MM.1S (cell line): ENCODE measurements around the gene FBXL17.

Source experiments
- DNase-seq: peaks from one replicate; pipeline ENCODE4 v3.0.0-alpha.2; 2015
- H2AFZ ChIP-seq: fragments of 300-600 bp; sonication (generic); 2 replicates; pipeline ENCODE4 v1.6.0; 2016; ENCODE audit warnings: antibody characterized with exemption, low read length
- H3F3A ChIP-seq: fragments of 300-600 bp; sonication (generic); 2 replicates; pipeline ENCODE4 v1.6.1; 2016; ENCODE audit warnings: mild to moderate bottlenecking, antibody characterized with exemption, low read length, moderate library complexity, mixed read lengths; ENCODE audit not compliant: insufficient read depth
- H3K27ac ChIP-seq: fragments of 300-600 bp; sonication (generic); 2 replicates; pipeline ENCODE4 v1.5.1; 2016; ENCODE audit warnings: mild to moderate bottlenecking, low read length
- H3K27me3 ChIP-seq: fragments of 300-600 bp; sonication (generic); replicated peaks from 2 replicates; pipeline ENCODE4 v1.6.0; 2016; ENCODE audit warnings: low read length; ENCODE audit not compliant: insufficient read depth
- H3K36me3 ChIP-seq: fragments of 300-600 bp; sonication (generic); replicated peaks from 2 replicates; pipeline ENCODE4 v1.6.1; 2016; ENCODE audit warnings: mild to moderate bottlenecking, low read length, mixed read lengths; ENCODE audit not compliant: insufficient read depth
- H3K4me1 ChIP-seq: fragments of 300-600 bp; sonication (generic); 2 replicates; pipeline ENCODE4 v1.6.1; 2016; ENCODE audit warnings: low read length, mixed read lengths
- H3K4me2 ChIP-seq: fragments of 300-600 bp; sonication (generic); 2 replicates; pipeline ENCODE4 v1.6.0; 2016; ENCODE audit warnings: low read depth, low read length
- H3K4me3 ChIP-seq: fragments of 300-600 bp; sonication (generic); 2 replicates; pipeline ENCODE4 v1.5.1; 2016; ENCODE audit warnings: low read length, mixed read lengths
- H3K79me2 ChIP-seq: fragments of 300-600 bp; sonication (generic); 2 replicates; pipeline ENCODE4 v1.6.1; 2016; ENCODE audit warnings: mixed run types, low read length, mixed read lengths
- H3K9ac ChIP-seq: fragments of 300-600 bp; sonication (generic); 2 replicates; pipeline ENCODE4 v1.6.1; 2016; ENCODE audit warnings: low read length, mixed read lengths
- H3K9me2 ChIP-seq: fragments of 300-600 bp; sonication (generic); replicated peaks from 2 replicates; pipeline ENCODE4 v1.6.1; 2016; ENCODE audit warnings: mild to moderate bottlenecking, low read length, mixed read lengths; ENCODE audit not compliant: insufficient read depth
- H3K9me3 ChIP-seq: fragments of 300-600 bp; sonication (generic); replicated peaks from 2 replicates; pipeline ENCODE4 v1.6.1; 2016; ENCODE audit warnings: mild to moderate bottlenecking, low read length, mixed read lengths; ENCODE audit not compliant: insufficient read depth
- H4K20me1 ChIP-seq: fragments of 300-600 bp; sonication (generic); 2 replicates; pipeline ENCODE4 v1.6.1; 2016; ENCODE audit warnings: mild to moderate bottlenecking, low read length, moderate library complexity, mixed read lengths; ENCODE audit not compliant: insufficient read depth
- CTCF ChIP-seq: fragments of 300-600 bp; sonication (generic); IDR thresholded peaks from 2 replicates; pipeline ENCODE4 v1.5.1; 2016; ENCODE audit warnings: antibody characterized with exemption, low read length, mixed read lengths
- EZH2 ChIP-seq: fragments of 300-600 bp; sonication (generic); optimal IDR thresholded peaks from 2 replicates; pipeline ENCODE3; 2017; ENCODE audit warnings: low read depth, mild to moderate bottlenecking, antibody characterized with exemption, low read length, mixed read lengths
- EZH2phosphoT487 ChIP-seq: fragments of 300-600 bp; sonication (generic); IDR thresholded peaks from 2 replicates; pipeline ENCODE4 v1.6.1; 2018; ENCODE audit warnings: antibody characterized with exemption, low read length

Gene FBXL17

GRCh38 chr5:108220834-108221233 is 161.1 kb downstream of the FBXL17 start:
- Histone ChIP-seq H3K4me3 (no peak overlapping the region), H3K9me2 (no peaks in the 10 kb centered on the region), H3K9ac (no peak overlapping the region), H3K4me1 (no peaks in the 10 kb centered on the region), H3F3A (no peaks in the 10 kb centered on the region), H3K4me2 (no peak overlapping the region), H3K27ac (no peak overlapping the region), H3K9me3 (no peaks in the 10 kb centered on the region), H4K20me1 (no peaks in the 10 kb centered on the region), H3K27me3 (no peaks in the 10 kb centered on the region), H3K36me3 (no peaks in the 10 kb centered on the region), H2AFZ (no peak overlapping the region), H3K79me2 (no peaks in the 10 kb centered on the region)
- DNase-seq, result no peak
- TF ChIP-seq EZH2phosphoT487 (no peak), EZH2 (no peak), CTCF (no peak)

DNA sequence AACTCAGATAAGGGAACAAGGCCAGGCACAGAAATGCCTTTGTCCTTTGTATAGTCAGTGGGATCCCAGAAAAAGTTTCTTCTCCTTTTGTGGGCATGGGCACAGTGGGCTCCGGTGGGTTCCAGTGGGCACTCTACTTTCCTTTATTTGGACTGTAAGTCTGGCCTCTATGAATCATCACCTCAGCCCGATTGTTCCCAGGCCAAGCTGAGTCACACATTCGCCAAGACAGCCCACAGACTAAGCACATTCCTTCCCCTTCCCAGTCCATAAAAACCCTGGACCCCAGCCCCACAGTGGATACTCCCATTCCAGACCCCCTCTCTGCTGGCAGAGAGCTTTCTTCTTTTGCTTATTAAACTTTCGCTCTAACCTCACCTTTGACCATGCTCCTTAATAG is 165.0 kb downstream of the FBXL17 start:
- no peak overlapping the region for H3K9ac ChIP-seq
- H3K9me2 ChIP-seq, result no peaks in the 10 kb centered on the region
- H3F3A ChIP-seq, result no peaks in the 10 kb centered on the region
- no peak for DNase-seq
- H3K4me3 ChIP-seq, result no peak overlapping the region
- TF ChIP-seq EZH2phosphoT487, result no peak
- no peak for TF ChIP-seq EZH2
- no peak for TF ChIP-seq CTCF
- H3K27me3 ChIP-seq, result no peaks in the 10 kb centered on the region
- no peaks in the 10 kb centered on the region for H3K4me1 ChIP-seq
- H3K9me3 ChIP-seq, result no peaks in the 10 kb centered on the region
- H3K27ac ChIP-seq, result no peak overlapping the region
- no peaks in the 10 kb centered on the region for H4K20me1 ChIP-seq
- H2AFZ ChIP-seq, result no peak overlapping the region
- H3K36me3 ChIP-seq, result no peaks in the 10 kb centered on the region; the same call in 1 of the 2 replicates
- no peaks in the 10 kb centered on the region for H3K79me2 ChIP-seq
- H3K4me2 ChIP-seq, result no peak overlapping the region

- H3K9me2 ChIP-seq, result no peaks in the 10 kb centered on the region
- no peaks in the 10 kb centered on the region for H3K79me2 ChIP-seq
- H3K4me3 ChIP-seq, result no peak overlapping the region
- H2AFZ ChIP-seq, result no peak overlapping the region
- TF ChIP-seq CTCF (no peak), EZH2 (no peak), EZH2phosphoT487 (no peak)
- no peaks in the 10 kb centered on the region for H4K20me1 ChIP-seq
- no peaks in the 10 kb centered on the region for H3K27me3 ChIP-seq
- no peak for DNase-seq
- no peaks in the 10 kb centered on the region for H3K4me1 ChIP-seq
- no peak overlapping the region for H3K4me2 ChIP-seq
- H3K9me3 ChIP-seq, result no peaks in the 10 kb centered on the region
- H3K36me3 ChIP-seq, result no peaks in the 10 kb centered on the region; the same call in 1 of the 2 replicates
- no peak overlapping the region for H3K9ac ChIP-seq
- H3K27ac ChIP-seq, result no peak overlapping the region
- no peaks in the 10 kb centered on the region for H3F3A ChIP-seq
These were observed 167.0 kb downstream of the FBXL17 start for GRCh38 chr5:108214857-108215256.
